ENCODE measurements around the gene ZFP69.
"Not testable (repeated sequence)": the region's sequence is repeated elsewhere in the genome, so short reads cannot be mapped to it uniquely, and the experiment has no call there.

ZFP69 gene

DNA sequence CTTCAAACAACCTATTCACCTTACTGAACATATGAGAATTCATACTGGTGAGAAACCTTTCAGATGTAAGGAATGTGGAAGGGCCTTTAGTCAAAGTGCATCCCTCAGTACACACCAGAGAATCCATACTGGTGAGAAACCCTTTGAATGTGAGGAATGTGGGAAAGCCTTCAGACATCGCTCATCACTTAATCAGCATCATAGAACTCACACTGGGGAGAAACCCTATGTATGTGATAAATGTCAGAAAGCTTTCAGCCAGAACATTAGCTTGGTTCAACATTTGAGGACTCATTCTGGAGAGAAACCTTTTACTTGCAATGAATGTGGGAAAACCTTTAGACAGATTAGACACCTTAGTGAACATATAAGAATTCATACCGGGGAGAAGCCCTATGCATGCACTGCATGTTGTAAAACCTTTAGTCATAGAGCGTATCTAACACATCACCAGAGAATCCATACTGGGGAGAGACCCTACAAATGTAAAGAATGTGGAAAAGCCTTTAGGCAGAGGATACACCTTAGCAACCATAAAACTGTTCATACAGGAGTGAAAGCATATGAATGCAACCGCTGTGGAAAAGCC is 18.3 kb downstream of the ZFP69 start:
- intact Hi-C loops (cut with DNase I): no loop called here
- DNase-seq: no peak

DNA sequence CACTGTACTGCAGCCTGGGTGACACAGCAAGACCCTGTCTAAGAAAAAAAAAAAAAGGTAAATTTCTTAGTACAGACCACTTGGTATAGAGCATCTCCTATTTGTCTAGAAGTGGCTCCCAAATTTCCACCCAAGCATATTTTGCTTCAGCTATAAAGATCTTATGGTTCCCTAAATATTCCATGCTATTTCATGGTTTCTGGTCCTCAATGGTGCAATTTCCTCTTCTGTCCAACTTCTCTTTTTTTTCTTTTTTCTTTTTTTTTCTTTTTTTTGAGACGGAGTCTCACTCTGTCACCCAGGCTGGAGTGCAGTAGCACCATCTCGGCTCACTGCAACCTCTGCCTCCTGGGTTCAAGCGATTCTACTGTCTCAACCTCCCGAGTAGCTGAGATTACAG is 25.6 kb downstream of the ZFP69 start:
- intact Hi-C loops (cut with DNase I); DNase-seq: not testable (repeated sequence)

DNA sequence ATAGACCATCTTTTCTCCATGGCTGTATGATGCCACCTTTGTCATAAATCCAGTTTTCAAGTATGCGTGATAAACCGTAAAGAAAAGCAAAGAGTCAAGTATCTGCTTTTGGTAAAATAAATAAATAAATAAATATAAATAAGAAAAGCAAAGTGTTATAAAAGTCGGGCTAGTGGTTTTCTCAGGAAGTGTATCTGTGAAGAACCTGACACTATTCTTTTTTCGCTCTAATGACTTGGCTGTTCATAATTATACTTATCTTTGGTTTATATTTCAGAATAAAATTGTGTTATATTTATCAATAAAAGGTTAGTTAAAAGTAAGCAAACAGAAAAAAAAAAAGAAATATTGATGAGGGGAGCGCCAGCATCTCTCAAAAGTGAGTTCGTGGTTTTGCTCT is 30.9 kb downstream of the ZFP69 start:
- intact Hi-C loops (cut with DNase I): no loop called here
- DNase-seq: no peak

DNA sequence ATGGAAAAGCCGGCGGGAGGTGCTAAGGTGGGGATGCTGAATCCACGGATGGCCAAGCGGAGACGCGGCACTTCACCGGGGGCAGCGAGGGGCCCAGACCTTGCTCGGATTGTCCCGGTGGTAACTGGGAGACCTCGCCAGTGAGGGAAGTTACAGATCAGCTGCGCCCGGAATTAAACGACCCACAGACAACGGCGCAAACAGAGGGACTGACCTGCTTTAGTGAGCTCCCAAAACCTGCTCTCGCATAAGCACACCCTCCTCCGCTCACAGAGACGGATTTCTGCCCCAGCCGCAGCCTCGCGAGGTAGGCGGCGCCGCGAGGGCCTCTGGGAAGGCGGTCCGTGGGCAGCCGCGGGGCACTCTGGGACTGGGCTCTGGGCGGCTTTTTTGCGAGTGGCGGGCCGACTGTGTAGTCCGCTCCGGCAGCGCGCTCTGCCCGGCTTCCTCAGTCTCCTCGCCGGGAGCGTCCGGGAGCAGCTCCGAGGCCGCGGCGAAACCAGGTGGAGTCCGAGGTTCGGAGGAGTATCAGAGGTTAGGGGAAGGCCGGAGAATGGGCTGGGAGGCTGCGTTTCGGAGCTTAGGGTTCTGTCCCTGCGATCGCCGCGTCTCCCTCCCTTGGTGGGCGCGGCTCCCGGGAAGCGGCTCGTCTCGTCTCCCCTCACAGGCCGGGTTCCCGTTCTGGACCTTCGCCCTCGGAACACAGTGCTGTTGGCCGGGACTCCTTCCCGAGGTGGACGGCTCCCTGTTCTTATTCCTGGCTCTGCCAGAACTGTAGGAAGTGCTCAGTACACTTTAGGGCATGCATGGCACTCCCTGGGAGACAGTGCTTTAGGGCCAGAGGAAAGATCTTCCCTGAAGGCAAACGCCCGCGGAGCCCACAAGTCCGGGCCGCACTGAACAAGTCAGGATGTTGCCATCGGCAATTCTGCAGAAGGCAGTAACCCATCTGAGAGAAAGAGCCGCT is 31.6 kb downstream of the ZFP69 start, which contains the start of gene EXO5:
EXO5 (plus strand) TSS at position 393 of the 967 bp plus-strand sequence. CDS start 5,778 bp downstream, outside the sequence.
- intact Hi-C loops (cut with DNase I): no loop called here
- DNase-seq: peak; percentile 63 to 94 (median 86)

DNA sequence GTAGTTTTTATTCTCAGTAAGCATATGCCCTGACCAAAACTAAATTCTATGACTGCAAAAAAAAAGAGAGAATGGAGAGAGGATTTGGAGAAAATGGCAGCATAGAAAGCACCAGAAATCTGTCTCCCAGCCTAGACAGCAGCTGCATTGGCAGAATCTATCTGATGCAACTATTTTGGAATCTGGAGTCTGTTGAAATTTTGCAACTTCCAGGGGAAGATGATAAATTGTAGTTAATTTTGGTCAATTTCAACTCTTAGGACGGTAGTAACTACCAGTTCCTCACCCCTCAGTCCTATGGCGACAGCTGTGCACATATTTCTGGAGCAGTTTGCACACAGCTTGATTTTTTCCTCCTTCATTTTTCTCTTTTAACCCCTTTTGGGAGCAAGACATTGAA is 42.4 kb downstream of the ZFP69 start:
- DNase-seq: no peak
- intact Hi-C loops (cut with DNase I): no loop called here

DNA sequence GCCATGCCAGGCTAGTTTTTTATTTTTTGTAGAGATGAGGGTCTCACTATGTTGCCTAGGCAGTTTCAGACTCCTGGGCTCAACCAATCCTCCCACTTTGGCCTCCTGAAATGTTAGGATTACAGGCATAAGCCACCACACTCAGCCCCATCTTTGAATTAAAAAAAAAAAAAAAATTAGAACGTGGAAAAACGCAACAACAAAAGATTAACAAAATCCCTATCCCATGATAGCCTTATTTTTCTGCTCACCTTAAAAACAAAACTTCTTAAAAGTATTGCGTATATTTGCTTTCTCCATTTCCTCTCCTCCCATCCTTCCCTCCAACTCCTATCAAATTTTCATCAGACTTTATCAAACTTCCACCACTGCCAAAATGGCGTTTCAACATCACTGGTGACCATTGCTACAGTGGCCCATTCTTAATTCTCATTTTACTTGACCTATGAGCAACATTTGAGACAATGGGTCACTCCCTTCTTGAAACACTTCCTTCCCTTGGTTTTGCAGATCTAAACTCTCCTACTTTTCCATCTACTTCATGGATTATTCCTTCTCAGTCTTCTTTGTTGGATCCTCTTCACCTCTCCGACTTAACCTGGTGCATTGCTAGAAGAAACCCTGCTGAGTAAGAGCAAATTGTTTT is 53.8 kb downstream of the ZFP69 start:
- no peak for DNase-seq
- intact Hi-C loops (cut with DNase I): no loop called here

DNA sequence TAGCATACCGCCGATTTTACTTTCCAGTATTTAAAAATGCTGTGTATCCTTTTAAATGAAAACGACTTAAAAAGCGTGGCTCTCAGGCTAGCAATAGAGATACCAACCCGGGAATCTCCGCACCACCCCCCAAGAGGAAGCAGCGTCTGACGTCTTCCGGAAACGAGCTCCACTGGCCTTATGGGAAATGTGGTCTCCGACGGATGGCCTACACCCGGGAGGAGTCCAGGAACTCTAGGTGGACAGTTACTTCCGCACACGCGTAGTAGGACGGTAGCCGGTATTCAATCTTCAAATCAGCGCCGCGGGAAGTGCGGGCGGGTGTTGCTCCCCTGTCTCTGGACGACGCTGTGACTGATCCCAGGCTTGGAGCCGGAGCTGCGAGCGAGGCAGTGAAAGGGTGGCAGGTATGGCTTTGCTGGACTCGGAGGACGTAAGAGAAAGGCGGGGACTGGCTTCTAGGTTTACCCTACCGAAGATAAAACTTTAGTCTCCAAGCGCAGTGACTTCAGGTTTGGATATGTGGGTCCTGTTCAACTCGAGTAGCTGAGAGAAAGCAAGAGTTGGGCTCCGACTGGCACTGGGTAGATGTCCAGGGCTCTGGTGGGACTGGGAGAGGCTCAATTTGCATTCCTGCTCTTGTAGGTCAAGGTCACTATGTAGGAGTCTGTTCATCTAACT is 54.4 kb downstream of the ZFP69 start, which contains the start of gene ZNF684:
ZNF684 (plus strand) TSS at position 257 of the 681 bp plus-strand sequence. CDS start 1,530 bp downstream, outside the sequence.
- DNase-seq: peak; percentile 81 to 97 (median 92)
- intact Hi-C loops (cut with DNase I): no loop called here

DNA sequence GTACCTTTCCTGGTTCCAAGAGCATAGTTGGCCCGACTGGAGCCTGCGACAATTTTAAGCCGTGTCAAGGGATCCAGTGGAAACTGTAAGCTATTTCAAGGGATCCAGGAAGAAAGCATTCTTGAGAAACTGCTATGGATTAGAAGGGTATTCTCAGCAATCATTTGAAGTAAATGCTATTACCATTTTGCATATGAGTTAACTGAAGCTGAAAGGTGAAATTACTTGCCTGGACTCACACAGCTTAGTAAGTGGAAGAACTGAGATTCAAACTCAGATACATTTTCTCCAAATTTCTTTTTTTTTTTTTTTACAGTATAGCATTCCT is 54.9 kb downstream of the ZFP69 start:
- intact Hi-C loops (cut with DNase I): no loop called here
- DNase-seq: no peak

DNA sequence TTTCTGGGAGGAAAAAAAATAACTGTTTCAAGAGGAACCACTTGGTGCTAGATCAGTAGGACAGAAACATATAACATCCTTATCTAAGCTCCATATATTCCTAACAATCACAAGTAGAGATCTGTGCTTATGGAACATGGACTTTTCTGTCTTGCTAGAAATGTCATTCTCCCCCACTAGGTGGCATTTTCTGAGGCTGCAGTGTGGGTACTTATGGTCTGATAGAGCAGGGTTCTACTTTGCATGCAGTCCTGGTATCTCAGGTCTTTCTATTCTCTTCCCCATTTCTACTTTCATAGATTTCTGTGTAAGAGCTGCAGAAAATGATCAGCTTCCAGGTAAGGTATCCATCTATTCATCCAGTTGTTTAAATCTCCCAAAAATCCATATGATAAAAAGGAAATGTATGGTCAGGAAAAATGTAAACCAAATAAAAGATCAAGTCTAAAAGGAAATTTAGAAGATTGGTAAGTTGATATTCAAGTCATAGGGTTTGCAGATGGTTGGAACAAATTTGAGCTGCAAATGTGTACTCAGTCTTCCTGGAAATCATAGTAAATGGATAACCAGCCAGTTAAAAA is 55.8 kb downstream of the ZFP69 start:
- peak in 26 of 42 donors; percentile 7 to 71 (median 39) for DNase-seq
- intact Hi-C loops (cut with DNase I): no loop called here

DNA sequence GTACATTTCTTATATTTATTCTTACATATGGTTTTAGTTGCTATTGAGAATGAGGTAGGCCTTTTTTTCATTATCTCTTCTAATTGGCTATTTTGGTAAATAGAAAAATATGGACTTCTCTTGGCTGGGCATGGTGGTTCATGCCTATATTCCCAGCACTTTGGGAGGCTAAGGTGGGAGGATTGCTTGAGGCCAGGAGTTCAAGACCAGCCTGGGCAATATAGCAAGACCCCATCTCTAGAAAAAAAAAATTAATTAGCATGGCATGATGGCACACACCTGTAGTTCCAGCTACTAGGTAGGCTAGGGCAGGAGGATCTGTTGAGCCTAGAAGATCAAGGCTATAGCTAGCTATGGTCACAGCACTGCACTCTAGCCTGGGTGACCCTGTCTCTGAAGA is 57.5 kb downstream of the ZFP69 start:
- intact Hi-C loops (cut with DNase I): no loop called here
- DNase-seq: no peak

DNA sequence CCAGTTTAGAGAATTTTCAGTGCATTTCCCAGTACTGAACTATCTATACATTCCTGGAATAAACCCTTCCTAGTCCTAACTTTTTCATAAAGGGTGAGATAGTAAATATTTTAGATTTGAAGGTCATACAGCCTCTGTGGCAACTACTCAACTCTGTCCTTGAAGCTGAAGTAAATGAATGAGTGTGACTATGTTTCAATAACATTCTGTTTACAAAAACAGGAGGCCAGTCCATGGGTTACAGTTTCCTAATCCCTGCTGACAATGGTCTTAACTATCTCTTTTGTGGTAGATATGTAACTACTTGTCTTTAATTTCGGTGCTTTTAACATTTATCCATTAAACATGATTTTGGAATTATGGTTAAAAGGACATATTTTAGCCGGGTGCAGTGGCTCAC is 58.6 kb downstream of the ZFP69 start:
- intact Hi-C loops (cut with DNase I): no loop called here

DNA sequence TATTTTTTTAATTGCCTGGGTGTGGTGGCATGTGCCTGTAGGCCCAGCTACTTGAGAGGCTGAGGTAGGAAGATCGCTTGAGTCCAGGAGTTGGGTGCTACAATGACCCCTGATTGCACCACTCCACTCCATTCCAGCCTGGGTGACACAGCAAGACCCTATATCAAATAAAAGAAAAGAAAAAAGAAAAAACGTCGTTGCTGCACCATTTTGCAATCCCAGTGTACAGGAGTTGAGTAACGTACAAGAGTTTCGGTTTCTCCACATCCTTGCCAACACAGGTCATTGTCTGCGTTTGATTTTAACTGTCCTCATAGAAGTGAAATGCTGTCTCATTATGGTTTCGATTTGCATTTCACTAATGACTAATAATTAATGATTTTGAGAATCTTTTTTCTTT is 62.2 kb downstream of the ZFP69 start:
- intact Hi-C loops (cut with DNase I): no loop called here
- DNase-seq: no peak

More for the DNA sequence above, 58.6 kb downstream of the ZFP69 start:
- DNase-seq: no peak

All from head of caudate nucleus (tissue), 42 donors.